ENCODE data around the gene CST6.
A peak's percentile ranks its signal among the peaks of the same experiment; 100 is the strongest.

CST6 gene

GRCh38 chr11:66011239-66011784 lies 496 bp upstream of the CST6 start:
- H3K4me1 ChIP-seq (ENCODE audit: control insufficient read depth, insufficient read depth, low read length): peaks cover 6% of the 10 kb centered on the region

GRCh38 chr11:66012371-66012945 lies 650 bp downstream of the CST6 start:
- Histone ChIP-seq H3K36me3 (ENCODE audit: control insufficient read depth, insufficient read depth, low read length) (no peaks in the 10 kb centered on the region), H3K9ac (ENCODE audit: low read depth, low read length) (no peak overlapping the region), H3K4me1 (ENCODE audit: control insufficient read depth, insufficient read depth, low read length) (no peaks in the 10 kb centered on the region), H3K27me3 (ENCODE audit: control insufficient read depth, insufficient read depth, low read length) (peaks cover 10% of the 10 kb centered on the region), H3K4me3 (ENCODE audit: low read depth, low read length) (no peak overlapping the region), H3K9me3 (ENCODE audit: control insufficient read depth, insufficient read depth, low read length) (no peaks in the 10 kb centered on the region)

More at GRCh38 chr11:66011239-66011784, 496 bp upstream of the CST6 start:
- no peak overlapping the region for H3K9ac ChIP-seq (ENCODE audit: low read depth, low read length)
- no peaks in the 10 kb centered on the region for H3K36me3 ChIP-seq (ENCODE audit: control insufficient read depth, insufficient read depth, low read length)
- H3K9me3 ChIP-seq (ENCODE audit: control insufficient read depth, insufficient read depth, low read length): no peaks in the 10 kb centered on the region
- peaks cover 10% of the 10 kb centered on the region for H3K27me3 ChIP-seq (ENCODE audit: control insufficient read depth, insufficient read depth, low read length)
- H3K4me3 ChIP-seq (ENCODE audit: low read depth, low read length): peak overlapping the region; percentile 14

DNA sequence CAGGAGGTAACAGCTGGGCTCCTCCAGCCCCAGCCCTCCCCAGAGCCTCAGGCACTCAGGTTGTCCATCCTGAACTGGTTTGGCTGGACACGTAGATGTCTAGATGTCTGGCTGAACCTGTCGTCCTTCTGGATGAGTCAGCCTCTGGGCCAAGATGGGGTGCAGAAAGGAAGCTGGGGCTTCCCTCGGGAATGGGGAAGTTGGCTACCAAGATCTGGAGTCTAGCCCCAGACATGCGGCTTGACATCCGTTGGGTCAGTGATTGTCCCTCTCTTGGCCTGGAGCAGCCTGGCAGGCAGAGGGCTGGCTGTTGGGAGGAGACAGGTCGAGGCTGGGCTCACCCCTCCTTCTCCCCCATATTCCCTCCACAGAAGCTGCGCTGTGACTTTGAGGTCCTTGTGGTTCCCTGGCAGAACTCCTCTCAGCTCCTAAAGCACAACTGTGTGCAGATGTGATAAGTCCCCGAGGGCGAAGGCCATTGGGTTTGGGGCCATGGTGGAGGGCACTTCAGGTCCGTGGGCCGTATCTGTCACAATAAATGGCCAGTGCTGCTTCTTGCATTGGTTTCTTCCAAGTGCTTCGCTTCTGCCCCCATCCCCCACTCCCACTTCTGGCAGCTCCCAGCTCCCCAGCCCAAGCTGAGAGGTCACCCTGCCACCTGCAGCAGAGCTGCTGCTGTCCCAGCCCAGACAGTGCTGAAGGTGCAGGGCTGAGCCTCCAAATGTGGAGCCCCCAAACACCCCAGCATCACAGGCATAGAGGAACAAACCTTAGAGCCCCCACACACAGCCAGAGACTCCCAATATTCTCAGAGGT lies 1.3 kb downstream of the CST6 start:
- no peaks in the 10 kb centered on the region for H3K36me3 ChIP-seq (ENCODE audit: control insufficient read depth, insufficient read depth, low read length)
- H3K4me3 ChIP-seq (ENCODE audit: low read depth, low read length): no peak overlapping the region
- no peak overlapping the region for H3K9ac ChIP-seq (ENCODE audit: low read depth, low read length)
- H3K9me3 ChIP-seq (ENCODE audit: control insufficient read depth, insufficient read depth, low read length): no peaks in the 10 kb centered on the region
- H3K4me1 ChIP-seq (ENCODE audit: control insufficient read depth, insufficient read depth, low read length): no peaks in the 10 kb centered on the region
- H3K27me3 ChIP-seq (ENCODE audit: control insufficient read depth, insufficient read depth, low read length): peaks cover 10% of the 10 kb centered on the region

GRCh38 chr11:66013762-66014100 lies 1.9 kb downstream of the CST6 start:
- no peaks in the 10 kb centered on the region for H3K4me1 ChIP-seq (ENCODE audit: control insufficient read depth, insufficient read depth, low read length)
- no peak overlapping the region for H3K9ac ChIP-seq (ENCODE audit: low read depth, low read length)
- no peaks in the 10 kb centered on the region for H3K9me3 ChIP-seq (ENCODE audit: control insufficient read depth, insufficient read depth, low read length)

DNA sequence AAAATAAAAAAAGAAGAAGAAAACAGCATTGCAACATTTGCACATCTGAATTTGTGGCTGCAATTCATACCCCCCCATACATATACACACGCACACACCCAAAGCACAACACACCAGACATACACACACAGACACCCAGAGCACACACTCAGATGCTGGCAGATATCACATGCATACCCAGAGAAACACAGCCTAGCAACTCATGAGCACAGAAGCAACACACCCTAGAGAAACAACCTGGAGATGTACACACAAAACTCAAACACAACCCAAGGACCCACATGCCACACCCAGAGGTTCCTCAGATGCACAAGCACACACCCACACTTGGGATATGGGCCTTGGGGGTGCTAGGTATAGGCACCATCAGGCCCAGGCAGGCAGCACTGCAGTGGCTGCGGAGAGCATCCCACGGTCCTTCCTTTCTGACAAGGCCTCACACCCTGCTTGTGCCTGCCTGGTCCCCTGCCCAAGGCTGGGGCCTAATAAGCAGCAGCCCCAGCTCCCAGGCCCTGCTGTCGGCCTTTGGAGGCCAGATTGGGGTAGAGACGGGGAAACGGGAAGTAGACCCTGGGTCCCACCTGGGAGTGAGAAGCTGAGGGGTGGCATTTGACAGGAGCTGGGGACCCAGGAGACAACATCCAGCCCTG lies 3.1 kb downstream of the CST6 start:
- no peaks in the 10 kb centered on the region for H3K4me1 ChIP-seq (ENCODE audit: control insufficient read depth, insufficient read depth, low read length)
- H3K4me3 ChIP-seq (ENCODE audit: low read depth, low read length): no peak overlapping the region
- no peaks in the 10 kb centered on the region for H3K36me3 ChIP-seq (ENCODE audit: control insufficient read depth, insufficient read depth, low read length)
- H3K27me3 ChIP-seq (ENCODE audit: control insufficient read depth, insufficient read depth, low read length): peaks cover 10% of the 10 kb centered on the region
- no peaks in the 10 kb centered on the region for H3K9me3 ChIP-seq (ENCODE audit: control insufficient read depth, insufficient read depth, low read length)
- H3K9ac ChIP-seq (ENCODE audit: low read depth, low read length): no peak overlapping the region

More at GRCh38 chr11:66013762-66014100, 1.9 kb downstream of the CST6 start:
- Histone ChIP-seq H3K27me3 (ENCODE audit: control insufficient read depth, insufficient read depth, low read length) (peaks cover 10% of the 10 kb centered on the region), H3K4me3 (ENCODE audit: low read depth, low read length) (no peak overlapping the region), H3K36me3 (ENCODE audit: control insufficient read depth, insufficient read depth, low read length) (no peaks in the 10 kb centered on the region)

GRCh38 chr11:66015454-66015881 lies 3.7 kb downstream of the CST6 start:
- Histone ChIP-seq H3K9me3 (ENCODE audit: control insufficient read depth, insufficient read depth, low read length) (no peaks in the 10 kb centered on the region), H3K4me3 (ENCODE audit: low read depth, low read length) (no peak overlapping the region), H3K4me1 (ENCODE audit: control insufficient read depth, insufficient read depth, low read length) (no peaks in the 10 kb centered on the region), H3K27me3 (ENCODE audit: control insufficient read depth, insufficient read depth, low read length) (peaks cover 10% of the 10 kb centered on the region), H3K9ac (ENCODE audit: low read depth, low read length) (no peak overlapping the region), H3K36me3 (ENCODE audit: control insufficient read depth, insufficient read depth, low read length) (no peaks in the 10 kb centered on the region)

DNA sequence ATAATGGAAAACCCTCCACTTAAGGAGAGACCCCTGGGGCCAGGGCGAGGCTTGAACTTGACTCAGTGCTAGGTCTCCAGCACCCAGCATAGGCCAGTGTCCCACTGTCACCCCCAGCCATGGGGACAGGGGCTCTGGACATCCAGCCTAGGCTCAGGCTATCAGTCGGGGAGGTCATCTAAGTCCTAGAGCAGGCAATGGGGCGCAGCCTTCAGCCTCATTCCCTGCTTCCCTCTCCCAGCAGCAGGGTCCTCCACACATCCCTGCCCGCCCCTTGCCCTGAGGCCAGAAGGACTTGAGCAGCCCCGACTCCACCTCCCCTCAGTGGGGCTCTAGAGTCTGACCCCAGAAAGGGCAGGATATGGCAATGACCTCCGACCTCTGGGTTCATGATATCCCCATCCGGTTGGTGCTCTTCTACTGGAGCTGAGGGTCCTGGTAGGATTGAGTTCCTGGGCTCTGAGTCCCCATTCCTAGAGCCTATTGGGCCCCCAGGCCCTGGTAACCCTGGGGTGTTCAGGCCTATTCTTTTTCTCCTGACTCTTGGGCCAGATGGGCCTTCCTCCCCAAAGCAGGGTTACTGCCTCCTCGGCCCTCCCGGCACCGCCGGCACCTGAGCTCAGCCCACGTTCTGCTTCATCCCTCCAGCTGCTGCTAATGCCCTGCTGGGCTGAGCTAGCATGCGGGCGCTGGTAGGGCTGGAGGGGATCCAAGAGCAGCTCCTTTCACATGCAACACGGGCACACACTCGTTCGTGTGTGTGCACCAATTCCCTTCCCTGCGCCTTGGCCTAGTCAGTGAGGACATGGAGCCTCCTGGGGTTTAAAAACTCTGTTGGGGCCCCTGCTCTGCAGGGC lies 4.4 kb downstream of the CST6 start:
- H3K9ac ChIP-seq (ENCODE audit: low read depth, low read length): no peak overlapping the region
- H3K36me3 ChIP-seq (ENCODE audit: control insufficient read depth, insufficient read depth, low read length): no peaks in the 10 kb centered on the region
- peaks cover 10% of the 10 kb centered on the region for H3K27me3 ChIP-seq (ENCODE audit: control insufficient read depth, insufficient read depth, low read length)
- H3K4me1 ChIP-seq (ENCODE audit: control insufficient read depth, insufficient read depth, low read length): no peaks in the 10 kb centered on the region
- no peak overlapping the region for H3K4me3 ChIP-seq (ENCODE audit: low read depth, low read length)
- no peaks in the 10 kb centered on the region for H3K9me3 ChIP-seq (ENCODE audit: control insufficient read depth, insufficient read depth, low read length)

GRCh38 chr11:66016793-66017177 lies 5.0 kb downstream of the CST6 start:
- Histone ChIP-seq H3K9me3 (ENCODE audit: control insufficient read depth, insufficient read depth, low read length) (no peaks in the 10 kb centered on the region), H3K9ac (ENCODE audit: low read depth, low read length) (no peak overlapping the region), H3K4me3 (ENCODE audit: low read depth, low read length) (no peak overlapping the region), H3K4me1 (ENCODE audit: control insufficient read depth, insufficient read depth, low read length) (no peaks in the 10 kb centered on the region), H3K27me3 (ENCODE audit: control insufficient read depth, insufficient read depth, low read length) (peaks cover 9% of the 10 kb centered on the region), H3K36me3 (ENCODE audit: control insufficient read depth, insufficient read depth, low read length) (no peaks in the 10 kb centered on the region)

DNA sequence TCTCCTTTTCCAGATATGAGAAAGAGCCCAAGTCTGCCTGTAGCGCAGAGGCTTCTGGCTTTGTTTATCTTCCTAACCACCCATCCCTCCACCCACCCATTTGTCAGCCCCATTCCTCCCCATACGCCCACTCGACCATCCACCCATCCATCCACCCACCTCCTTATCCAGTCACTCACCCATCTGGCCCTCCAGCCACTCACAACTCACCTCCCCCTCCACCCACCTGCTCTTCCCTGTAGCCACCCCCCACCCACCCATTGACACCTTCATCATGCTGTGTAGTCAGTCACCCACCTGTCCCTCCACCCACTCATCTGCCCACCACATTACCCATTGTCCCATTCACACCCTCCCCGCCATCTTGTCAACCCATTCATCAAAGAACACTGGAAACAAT lies 5.5 kb downstream of the CST6 start:
- Histone ChIP-seq H3K36me3 (ENCODE audit: control insufficient read depth, insufficient read depth, low read length) (no peaks in the 10 kb centered on the region), H3K9ac (ENCODE audit: low read depth, low read length) (no peak overlapping the region), H3K27me3 (ENCODE audit: control insufficient read depth, insufficient read depth, low read length) (peaks cover 8% of the 10 kb centered on the region), H3K4me1 (ENCODE audit: control insufficient read depth, insufficient read depth, low read length) (no peaks in the 10 kb centered on the region), H3K4me3 (ENCODE audit: low read depth, low read length) (no peak overlapping the region), H3K9me3 (ENCODE audit: control insufficient read depth, insufficient read depth, low read length) (no peaks in the 10 kb centered on the region)

- Histone ChIP-seq H3K36me3 (ENCODE audit: control insufficient read depth, insufficient read depth, low read length) (no peaks in the 10 kb centered on the region), H3K9ac (ENCODE audit: low read depth, low read length) (no peak overlapping the region), H3K4me1 (ENCODE audit: control insufficient read depth, insufficient read depth, low read length) (no peaks in the 10 kb centered on the region), H3K9me3 (ENCODE audit: control insufficient read depth, insufficient read depth, low read length) (no peaks in the 10 kb centered on the region), H3K27me3 (ENCODE audit: control insufficient read depth, insufficient read depth, low read length) (peaks cover 10% of the 10 kb centered on the region), H3K4me3 (ENCODE audit: low read depth, low read length) (no peak overlapping the region)
These were observed 8.4 kb downstream of the CST6 start for GRCh38 chr11:66020212-66020611.

DNA sequence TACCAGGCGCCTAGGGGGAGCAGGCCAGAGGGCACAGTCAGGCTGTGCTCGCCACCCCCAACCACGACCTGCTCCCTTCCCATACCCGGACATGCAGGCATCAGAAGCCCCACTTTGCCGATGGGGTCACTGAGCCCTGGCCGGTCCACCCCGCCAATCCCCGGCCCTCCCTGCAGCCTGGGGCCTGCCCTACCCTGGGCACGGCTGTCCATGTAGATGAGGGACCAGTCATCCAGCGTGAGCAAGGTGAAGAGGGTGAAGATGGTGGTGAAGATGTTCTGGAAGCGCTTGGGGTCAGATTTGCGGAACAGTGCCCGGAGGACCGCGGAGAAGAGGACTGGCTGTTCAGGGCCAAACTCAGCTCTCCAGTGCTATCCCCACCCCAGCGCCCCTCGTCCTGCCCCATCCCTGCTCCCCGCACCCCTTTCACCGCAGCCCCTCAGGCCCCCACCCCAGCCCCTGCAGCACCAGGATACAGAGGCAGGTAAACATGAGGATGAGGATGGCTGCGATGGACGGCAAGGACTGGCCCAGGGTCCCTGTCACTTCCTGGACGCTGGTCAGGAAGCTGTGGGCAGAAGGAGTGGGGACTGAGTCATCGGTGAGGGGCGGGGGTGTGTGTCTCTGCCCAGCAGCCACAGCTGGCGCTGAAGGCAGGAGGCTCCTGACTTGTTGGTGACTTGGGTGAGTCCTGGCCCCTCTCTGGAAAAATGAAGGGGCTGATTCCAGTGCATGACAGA lies 9.0 kb downstream of the CST6 start:
- no peak overlapping the region for H3K9ac ChIP-seq (ENCODE audit: low read depth, low read length)
- no peaks in the 10 kb centered on the region for H3K9me3 ChIP-seq (ENCODE audit: control insufficient read depth, insufficient read depth, low read length)
- H3K4me1 ChIP-seq (ENCODE audit: control insufficient read depth, insufficient read depth, low read length): no peaks in the 10 kb centered on the region
- H3K4me3 ChIP-seq (ENCODE audit: low read depth, low read length): no peak overlapping the region
- no peaks in the 10 kb centered on the region for H3K36me3 ChIP-seq (ENCODE audit: control insufficient read depth, insufficient read depth, low read length)
- peaks cover 10% of the 10 kb centered on the region for H3K27me3 ChIP-seq (ENCODE audit: control insufficient read depth, insufficient read depth, low read length)

All from iPS-15b (cell line).